Neural progenitor cell (in vitro differentiated cells): Measurements from ENCODE around the gene SUMO2. TPM values are rescaled to one million over a fixed set of nuclear protein-coding genes. Genes with fewer than 3 reads are reported as not detected.

Experiments
- DNase-seq: peaks from one replicate; pipeline ENCODE4 v3.0.0-alpha.2; 2016; ENCODE audit warnings: low spot score
- H2AFZ ChIP-seq: fragments of 200-600 bp; sonication (generic); replicated peaks from 2 replicates; pipeline ENCODE4 v1.6.1; 2016; ENCODE audit warnings: antibody characterized with exemption
- H3F3A ChIP-seq: fragments of 200-600 bp; sonication (generic); 2 replicates; pipeline ENCODE4 v1.6.1; 2016; ENCODE audit warnings: antibody characterized with exemption, low read depth
- H3K27ac ChIP-seq: fragments of 200-600 bp; sonication (generic); 2 replicates; pipeline ENCODE4 v1.5.1; 2016; ENCODE audit warnings: mild to moderate bottlenecking
- H3K27me3 ChIP-seq: fragments of 200-600 bp; sonication (generic); 2 replicates; pipeline ENCODE4 v1.6.1; 2016; ENCODE audit warnings: mild to moderate bottlenecking, moderate library complexity
- H3K36me3 ChIP-seq: fragments of 200-600 bp; sonication (generic); 2 replicates; pipeline ENCODE4 v1.5.1; 2016
- H3K4me1 ChIP-seq: fragments of 200-600 bp; sonication (generic); 2 replicates; pipeline ENCODE4 v1.6.1; 2016; ENCODE audit warnings: mixed run types
- H3K4me2 ChIP-seq: fragments of 200-600 bp; sonication (generic); 2 replicates; pipeline ENCODE4 v1.6.1; 2016
- H3K4me3 ChIP-seq: fragments of 200-600 bp; sonication (generic); 2 replicates; pipeline ENCODE4 v1.5.1; 2016
- H3K79me2 ChIP-seq: fragments of 200-600 bp; sonication (generic); 2 replicates; pipeline ENCODE4 v1.6.1; 2016; ENCODE audit warnings: low read depth
- H3K9ac ChIP-seq: fragments of 200-600 bp; sonication (generic); 2 replicates; pipeline ENCODE4 v1.6.1; 2016
- H3K9me3 ChIP-seq: fragments of 200-600 bp; sonication (generic); 2 replicates; pipeline ENCODE4 v1.5.1; 2016; ENCODE audit warnings: low read depth
- H4K20me1 ChIP-seq: fragments of 200-600 bp; sonication (generic); 2 replicates; pipeline ENCODE4 v1.6.1; 2016; ENCODE audit warnings: low read depth
- H3K27ac Mint-ChIP-seq: 3 replicates; pipeline ENCODE4 v1.8.0; 2021; ENCODE audit warnings: mixed read lengths
- H3K27me3 Mint-ChIP-seq: 2 replicates; pipeline ENCODE4 v1.8.0; 2022; ENCODE audit warnings: low read depth, mild to moderate bottlenecking, inconsistent platforms, moderate library complexity, mixed read lengths; ENCODE audit not compliant: insufficient read depth
- H3K36me3 Mint-ChIP-seq: 3 replicates; pipeline ENCODE4 v1.8.0; 2021; ENCODE audit warnings: mixed read lengths
- H3K4me1 Mint-ChIP-seq: 3 replicates; pipeline ENCODE4 v1.8.0; 2021; ENCODE audit warnings: mixed read lengths
- H3K4me3 Mint-ChIP-seq: 3 replicates; pipeline ENCODE4 v1.8.0; 2021; ENCODE audit warnings: mild to moderate bottlenecking, moderate library complexity, mixed read lengths
- H3K9me3 Mint-ChIP-seq: 3 replicates; pipeline ENCODE4 v1.8.0; 2020; ENCODE audit warnings: mixed read lengths
- CTCF ChIP-seq: fragments of 200-600 bp; sonication (generic); IDR thresholded peaks from 2 replicates; pipeline ENCODE4 v1.5.1; 2017; ENCODE audit warnings: antibody characterized with exemption, mild to moderate bottlenecking
- EZH2 ChIP-seq: fragments of 200-600 bp; sonication (generic); IDR thresholded peaks from 2 replicates; pipeline ENCODE4 v1.6.1; 2017; ENCODE audit warnings: antibody characterized with exemption, mild to moderate bottlenecking, moderate library complexity
- EZH2phosphoT487 ChIP-seq: fragments of 200-600 bp; sonication (generic); IDR thresholded peaks from 2 replicates; pipeline ENCODE4 v1.6.1; 2017; ENCODE audit warnings: antibody characterized with exemption
- total RNA-seq: library from RNA; depleted of rRNA; stranded (reverse); fragments of >200 nt; gene quantifications from 2 replicates; pipeline ENCODE4 v1.2.3, GENCODE V29; 2015; ENCODE audit warnings: low replicate concordance

The SUMO2 gene
- total RNA-seq, 1 donor from 2014 or later: 372 TPM

GRCh38 chr17:75183999-75184884 is 1.5 kb upstream of the SUMO2 start:
- Histone ChIP-seq H3K27me3 (no peaks in the 10 kb centered on the region), H3K4me3 (no peak overlapping the region), H3K4me2 (no peak overlapping the region), H3K4me1 (peaks cover 10% of the 10 kb centered on the region), H2AFZ (no peak overlapping the region), H3K36me3 (peaks cover 6% of the 10 kb centered on the region), H3F3A (peaks cover 35% of the 10 kb centered on the region), H3K9ac (no peak overlapping the region), H3K9me3 (no peaks in the 10 kb centered on the region), H3K79me2 (peaks cover 41% of the 10 kb centered on the region), H3K27ac (no peak overlapping the region), H4K20me1 (peaks cover 31% of the 10 kb centered on the region)
- no peaks in the 10 kb centered on the region for H3K27me3 Mint-ChIP-seq
- peaks cover 5% of the 10 kb centered on the region for H3K36me3 Mint-ChIP-seq
- H3K9me3 Mint-ChIP-seq: no peaks in the 10 kb centered on the region
- H3K4me1 Mint-ChIP-seq: peaks cover 20% of the 10 kb centered on the region
- TF ChIP-seq CTCF (no peak), EZH2phosphoT487 (no peak), EZH2 (no peak)
- peak overlapping the region; percentile 87 for H3K4me3 Mint-ChIP-seq
- no peak for DNase-seq
- peak overlapping the region; percentile 98 for H3K27ac Mint-ChIP-seq

- Histone ChIP-seq H3K36me3 (peaks cover 11% of the 10 kb centered on the region), H3K4me1 (peaks cover 10% of the 10 kb centered on the region), H2AFZ (peak overlapping the region; percentile 77), H3K9me3 (no peaks in the 10 kb centered on the region), H3K27ac (peak overlapping the region; percentile 100), H3K27me3 (no peaks in the 10 kb centered on the region), H3F3A (peaks cover 36% of the 10 kb centered on the region), H3K79me2 (peaks cover 61% of the 10 kb centered on the region), H4K20me1 (peaks cover 50% of the 10 kb centered on the region), H3K4me2 (peak overlapping the region; percentile 99), H3K9ac (peak overlapping the region; percentile 97), H3K4me3 (peak overlapping the region; percentile 85)
- Mint-ChIP-seq H3K27me3 (no peaks in the 10 kb centered on the region), H3K36me3 (peaks cover 9% of the 10 kb centered on the region), H3K9me3 (no peaks in the 10 kb centered on the region), H3K4me1 (peaks cover 20% of the 10 kb centered on the region), H3K4me3 (peak overlapping the region; percentile 91), H3K27ac (no peak overlapping the region)
- no peak for DNase-seq
- TF ChIP-seq EZH2phosphoT487: no peak
- TF ChIP-seq CTCF: peak; percentile 40
Measured at GRCh38 chr17:75182319-75182568, 515 bp downstream of the SUMO2 start.

- Histone ChIP-seq H2AFZ (no peak overlapping the region), H3K79me2 (peaks cover 66% of the 10 kb centered on the region), H4K20me1 (peaks cover 54% of the 10 kb centered on the region), H3K27me3 (no peaks in the 10 kb centered on the region), H3K4me1 (peaks cover 10% of the 10 kb centered on the region), H3F3A (peaks cover 41% of the 10 kb centered on the region), H3K9me3 (no peaks in the 10 kb centered on the region), H3K9ac (peak overlapping the region; percentile 97), H3K27ac (peak overlapping the region; percentile 100), H3K36me3 (peaks cover 11% of the 10 kb centered on the region), H3K4me2 (peak overlapping the region; percentile 99), H3K4me3 (peak overlapping the region; percentile 85)
- peak; percentile 50 for DNase-seq
- peaks cover 20% of the 10 kb centered on the region for H3K4me1 Mint-ChIP-seq
- no peaks in the 10 kb centered on the region for H3K27me3 Mint-ChIP-seq
- H3K9me3 Mint-ChIP-seq: no peaks in the 10 kb centered on the region
- no peak for TF ChIP-seq EZH2
- TF ChIP-seq CTCF: no peak
- TF ChIP-seq EZH2phosphoT487: no peak
- H3K4me3 Mint-ChIP-seq: peak overlapping the region; percentile 91
- H3K27ac Mint-ChIP-seq: peak overlapping the region; percentile 19
- peaks cover 9% of the 10 kb centered on the region for H3K36me3 Mint-ChIP-seq
Measured at GRCh38 chr17:75181608-75182318, 996 bp downstream of the SUMO2 start.
